Caco-2 (cell line): ENCODE results near the gene ZCWPW2. TPM values are rescaled to one million over a fixed set of nuclear protein-coding genes. Genes with fewer than 3 reads are reported as not detected.

Experiments used
- BruUV-seq: library from RNA; stranded (reverse); fragments of 400-500 nt; replicated peaks from 2 replicates; lab custom pipeline; 2021; lab: Mats Ljungman, UMichigan
- CTCF ChIA-PET: fragments of 300-600 bp; sonication (Branson Sonifier 250); formaldehyde crosslinking; loops from one replicate; lab custom pipeline; 2022; ENCODE audit warnings: antibody characterized with exemption; lab: Charles Lee
- POLR2A ChIA-PET: fragments of 300-600 bp; sonication (Branson Sonifier 250); formaldehyde crosslinking; loops from one replicate; lab custom pipeline; 2022; ENCODE audit warnings: antibody characterized with exemption; lab: Charles Lee
- DNase-seq, 2 experiments: peaks; one replicate each; pipeline versions ENCODE4 v3.0.0 to v3.0.0-alpha.2; 2020 to 2022
- H3K27me3 ChIP-seq: replicated peaks from 2 replicates; pipeline ENCODE4 v1.6.0; 2011; ENCODE audit warnings: low read length; ENCODE audit not compliant: control insufficient read depth, insufficient read depth
- H3K36me3 ChIP-seq: 2 replicates; pipeline ENCODE4 v1.5.1; 2011; ENCODE audit warnings: low read length; ENCODE audit not compliant: control insufficient read depth, insufficient read depth
- H3K4me1 ChIP-seq: fragments of 250-450 bp; sonication (Bioruptor Pico); 2 replicates; pipeline ENCODE4 v1.5.1; 2020; ENCODE audit warnings: mild to moderate bottlenecking
- H3K4me3 ChIP-seq: 2 replicates; pipeline ENCODE4 v1.5.1; 2011; ENCODE audit warnings: low read depth, mild to moderate bottlenecking, control low read depth, low read length
- H3K9me3 ChIP-seq: fragments of 250-450 bp; sonication (Bioruptor Pico); 2 replicates; pipeline ENCODE4 v1.5.1; 2020; ENCODE audit warnings: mild to moderate bottlenecking, moderate library complexity
- H3K27ac Mint-ChIP-seq: one replicate; pipeline ENCODE4 v1.8.0; 2022; ENCODE audit warnings: mixed read lengths; ENCODE audit not compliant: unreplicated experiment
- H3K27me3 Mint-ChIP-seq: one replicate; pipeline ENCODE4 v1.8.0; 2022; ENCODE audit warnings: mixed read lengths; ENCODE audit not compliant: insufficient read depth, unreplicated experiment
- H3K36me3 Mint-ChIP-seq: one replicate; pipeline ENCODE4 v1.8.0; 2022; ENCODE audit warnings: mild to moderate bottlenecking, mixed read lengths; ENCODE audit not compliant: insufficient read depth, unreplicated experiment
- H3K4me1 Mint-ChIP-seq: one replicate; pipeline ENCODE4 v1.8.0; 2022; ENCODE audit warnings: low read depth, mixed read lengths; ENCODE audit not compliant: unreplicated experiment
- H3K4me3 Mint-ChIP-seq: one replicate; pipeline ENCODE4 v1.8.0; 2022; ENCODE audit warnings: mild to moderate bottlenecking, moderate library complexity, mixed read lengths; ENCODE audit not compliant: unreplicated experiment
- H3K9me3 Mint-ChIP-seq: one replicate; pipeline ENCODE4 v1.8.0; 2022; ENCODE audit warnings: mixed read lengths; ENCODE audit not compliant: unreplicated experiment
- CTCF ChIP-seq, 2 experiments: fragments of 200-600 bp in 1 of 2; IDR thresholded peaks; 1 replicate in 1 of 2; 2 replicates in 1 of 2; pipeline versions ENCODE4 v1.5.1 to v1.8.0; 2011 to 2022; ENCODE audit warnings: antibody characterized with exemption in 1 of 2, control low read depth in 1 of 2, inconsistent platforms in 1 of 2, low read depth in 1 of 2, low read length in 1 of 2, mild to moderate bottlenecking in 1 of 2, moderate library complexity in 1 of 2; ENCODE audit not compliant: insufficient read depth in 1 of 2, severe bottlenecking in 1 of 2, unreplicated experiment in 1 of 2
- intact Hi-C: fragments of 100-400 bp; cut with micrococcal nuclease; formaldehyde crosslinking; loops from one replicate; pipeline ENCODE4 v1.10.0; 2022; ENCODE audit not compliant: unreplicated experiment
- total RNA-seq: library from RNA; stranded (reverse); gene quantifications from 2 replicates; pipeline ENCODE4 v1.2.3, GENCODE V29; 2022

Gene ZCWPW2
- total RNA-seq, 1 experiment from 2014 or later: 0.18 TPM

- ChIA-PET POLR2A (no interaction called here), CTCF (no interaction called here)
- BruUV-seq: no TSS peak
- no peak for DNase-seq
- Mint-ChIP-seq H3K36me3 (no peaks in the 10 kb centered on the region), H3K27ac (no peak overlapping the region), H3K4me3 (no peak overlapping the region), H3K4me1 (no peaks in the 10 kb centered on the region), H3K27me3 (no peaks in the 10 kb centered on the region), H3K9me3 (no peaks in the 10 kb centered on the region)
- H3K4me3 ChIP-seq: no peak overlapping the region
- H3K27me3 ChIP-seq: no peaks in the 10 kb centered on the region
- no peaks in the 10 kb centered on the region for H3K4me1 ChIP-seq
- intact Hi-C loops: no loop called here
- no peaks in the 10 kb centered on the region for H3K36me3 ChIP-seq
- no peak for TF ChIP-seq CTCF (IDR thresholded peaks at IDR 0.05; ENCODE audit: insufficient read depth in 1 of 2, low read depth in 1 of 2, low read length in 1 of 2, severe bottlenecking in 1 of 2, unreplicated experiment in 1 of 2)
- no peaks in the 10 kb centered on the region for H3K9me3 ChIP-seq
Measured at GRCh38 chr3:28502397-28502937, 153.9 kb downstream of the ZCWPW2 start.

- Mint-ChIP-seq H3K9me3 (no peaks in the 10 kb centered on the region), H3K36me3 (no peaks in the 10 kb centered on the region), H3K27me3 (no peaks in the 10 kb centered on the region), H3K4me1 (no peaks in the 10 kb centered on the region), H3K27ac (no peak overlapping the region), H3K4me3 (no peak overlapping the region)
- Histone ChIP-seq H3K36me3 (no peaks in the 10 kb centered on the region), H3K27me3 (no peaks in the 10 kb centered on the region), H3K4me3 (no peak overlapping the region), H3K4me1 (no peaks in the 10 kb centered on the region), H3K9me3 (no peaks in the 10 kb centered on the region)
- CTCF ChIA-PET: no interaction called here
- intact Hi-C loops: no loop called here
- no peak for DNase-seq
- POLR2A ChIA-PET: no interaction called here
- TF ChIP-seq CTCF (IDR thresholded peaks at IDR 0.05; ENCODE audit: insufficient read depth in 1 of 2, low read depth in 1 of 2, low read length in 1 of 2, severe bottlenecking in 1 of 2, unreplicated experiment in 1 of 2): no peak
- BruUV-seq: no TSS peak
Measured at GRCh38 chr3:28504976-28505375, 156.5 kb downstream of the ZCWPW2 start.

GRCh38 chr3:28521663-28522062, 173.1 kb downstream of the ZCWPW2 start:
- Histone ChIP-seq H3K9me3 (no peaks in the 10 kb centered on the region), H3K36me3 (no peaks in the 10 kb centered on the region), H3K4me3 (no peak overlapping the region), H3K27me3 (no peaks in the 10 kb centered on the region), H3K4me1 (no peaks in the 10 kb centered on the region)
- no peak for DNase-seq
- no peak overlapping the region for H3K4me3 Mint-ChIP-seq
- H3K4me1 Mint-ChIP-seq: no peaks in the 10 kb centered on the region
- no peak overlapping the region for H3K27ac Mint-ChIP-seq
- no peaks in the 10 kb centered on the region for H3K36me3 Mint-ChIP-seq
- BruUV-seq: no TSS peak
- ChIA-PET POLR2A (no interaction called here), CTCF (no interaction called here)
- intact Hi-C loops: no loop called here
- H3K27me3 Mint-ChIP-seq: no peaks in the 10 kb centered on the region
- H3K9me3 Mint-ChIP-seq: no peaks in the 10 kb centered on the region
- no peak for TF ChIP-seq CTCF (IDR thresholded peaks at IDR 0.05; ENCODE audit: insufficient read depth in 1 of 2, low read depth in 1 of 2, low read length in 1 of 2, severe bottlenecking in 1 of 2, unreplicated experiment in 1 of 2)
